Activated naive CD4-positive, alpha-beta T cell treated with anti-CD3 and anti-CD28 coated beads for 36 hours (primary cell): ENCODE measurements around the gene ITGB2. TPM values are rescaled to one million over a fixed set of nuclear protein-coding genes. Genes with fewer than 3 reads are reported as not detected.

Experiments
- CTCF ChIA-PET: fragments of 350-600 bp; sonication (Branson Sonifier 250); formaldehyde crosslinking; loops from one replicate; lab custom pipeline; 2021; ENCODE audit warnings: antibody characterized with exemption; lab: Charles Lee
- DNase-seq: peaks from one replicate; pipeline ENCODE4 v3.0.0-alpha.2; 2020
- H3K27ac Mint-ChIP-seq: one replicate; pipeline ENCODE4 v1.8.0; 2021; ENCODE audit warnings: mild to moderate bottlenecking, mixed read lengths
- H3K27me3 Mint-ChIP-seq: one replicate; pipeline ENCODE4 v1.8.0; 2021; ENCODE audit warnings: low read depth, mixed read lengths
- H3K36me3 Mint-ChIP-seq: one replicate; pipeline ENCODE4 v1.8.0; 2021; ENCODE audit warnings: low read depth, mixed read lengths
- H3K4me1 Mint-ChIP-seq: one replicate; pipeline ENCODE4 v1.8.0; 2021; ENCODE audit warnings: low read depth, mixed read lengths
- H3K4me3 Mint-ChIP-seq: one replicate; pipeline ENCODE4 v1.8.0; 2021; ENCODE audit warnings: mild to moderate bottlenecking, moderate library complexity, mixed read lengths
- H3K9me3 Mint-ChIP-seq: one replicate; pipeline ENCODE4 v1.8.0; 2021; ENCODE audit warnings: mixed read lengths
- intact Hi-C: fragments of 100-400 bp; cut with micrococcal nuclease; formaldehyde crosslinking; loops from one replicate; pipeline ENCODE4 v1.15.1; 2023
- total RNA-seq, 2 experiments: library from RNA; stranded (reverse); gene quantifications; one replicate each; pipeline ENCODE4 v1.2.3, GENCODE V29; 2021

ITGB2 gene
- total RNA-seq, 2 experiments from 2014 or later = 182 to 185 TPM

GRCh38 chr21:44895859-44896258 is 24.8 kb downstream of the ITGB2 start:
- intact Hi-C loops = no loop called here
- CTCF ChIA-PET = interaction anchor here (0.7 to 4.9 kb wide), 4 partner anchors 38 to 241 kb away, joined by 3 to 43 read pairs (median 4); no protein-coding TSS in a partner anchor
- Mint-ChIP-seq H3K27me3 (no peaks in the 10 kb centered on the region), H3K4me1 (peaks cover 7% of the 10 kb centered on the region), H3K4me3 (no peak overlapping the region), H3K9me3 (no peaks in the 10 kb centered on the region), H3K36me3 (peaks cover 23% of the 10 kb centered on the region), H3K27ac (peak overlapping the region; percentile 56)
- DNase-seq = no peak

- H3K4me1 Mint-ChIP-seq = peaks cover 7% of the 10 kb centered on the region
- CTCF ChIA-PET = interaction anchor here (1.2 to 4.9 kb wide), 10 partner anchors 14 to 94 kb away, joined by 3 to 43 read pairs (median 8); no protein-coding TSS in a partner anchor
- H3K27ac Mint-ChIP-seq = no peak overlapping the region
- no peak overlapping the region for H3K4me3 Mint-ChIP-seq
- DNase-seq = no peak
- peaks cover 22% of the 10 kb centered on the region for H3K36me3 Mint-ChIP-seq
- intact Hi-C loops = no loop called here
- H3K9me3 Mint-ChIP-seq = no peaks in the 10 kb centered on the region
- H3K27me3 Mint-ChIP-seq = no peaks in the 10 kb centered on the region
These were observed 25.9 kb downstream of the ITGB2 start for GRCh38 chr21:44894687-44895302.

GRCh38 chr21:44893948-44894656 is 26.6 kb downstream of the ITGB2 start:
- Mint-ChIP-seq H3K27me3 (no peaks in the 10 kb centered on the region), H3K4me1 (peaks cover 7% of the 10 kb centered on the region), H3K36me3 (peaks cover 18% of the 10 kb centered on the region), H3K4me3 (no peak overlapping the region), H3K27ac (peak overlapping the region; percentile 75), H3K9me3 (no peaks in the 10 kb centered on the region)
- intact Hi-C loops = no loop called here
- CTCF ChIA-PET = interaction anchor here (1.2 to 4.9 kb wide), 11 partner anchors 13 to 93 kb away, joined by 3 to 43 read pairs (median 7); no protein-coding TSS in a partner anchor
- no peak for DNase-seq

- H3K36me3 Mint-ChIP-seq = peaks cover 13% of the 10 kb centered on the region
- H3K27ac Mint-ChIP-seq = peak overlapping the region; percentile 75
- no peaks in the 10 kb centered on the region for H3K9me3 Mint-ChIP-seq
- peaks cover 7% of the 10 kb centered on the region for H3K4me1 Mint-ChIP-seq
- no peaks in the 10 kb centered on the region for H3K27me3 Mint-ChIP-seq
- CTCF ChIA-PET = interaction anchor here (1.0 to 4.9 kb wide), 7 partner anchors 13 to 40 kb away, joined by 3 to 43 read pairs (median 7); no protein-coding TSS in a partner anchor
- no peak for DNase-seq
- intact Hi-C loops = no loop called here
- no peak overlapping the region for H3K4me3 Mint-ChIP-seq
These were observed 27.5 kb downstream of the ITGB2 start for GRCh38 chr21:44893278-44893556.

GRCh38 chr21:44892536-44893277 is 28.0 kb downstream of the ITGB2 start:
- Mint-ChIP-seq H3K4me1 (peaks cover 7% of the 10 kb centered on the region), H3K4me3 (no peak overlapping the region), H3K27me3 (no peaks in the 10 kb centered on the region), H3K9me3 (no peaks in the 10 kb centered on the region), H3K27ac (peak overlapping the region; percentile 75), H3K36me3 (peaks cover 9% of the 10 kb centered on the region)
- CTCF ChIA-PET = interaction anchor here (0.6 to 4.9 kb wide), 11 partner anchors 12 to 1636 kb away, joined by 3 to 43 read pairs (median 4); no protein-coding TSS in a partner anchor
- intact Hi-C loops = loop anchor here (1.0 kb wide), 2 partner anchors 20 to 40 kb away; no protein-coding TSS in a partner anchor
- peak; percentile 85 for DNase-seq

- intact Hi-C loops = loop anchor here (1.0 kb wide), 2 partner anchors 20 to 40 kb away; no protein-coding TSS in a partner anchor
- Mint-ChIP-seq H3K4me1 (peaks cover 7% of the 10 kb centered on the region), H3K27ac (peak overlapping the region; percentile 24), H3K27me3 (no peaks in the 10 kb centered on the region), H3K36me3 (peaks cover 6% of the 10 kb centered on the region), H3K9me3 (no peaks in the 10 kb centered on the region), H3K4me3 (no peak overlapping the region)
- no peak for DNase-seq
- CTCF ChIA-PET = interaction anchor here (0.6 to 4.9 kb wide), 7 partner anchors 12 to 1637 kb away, joined by 3 to 43 read pairs (median 5); no protein-coding TSS in a partner anchor
These were observed 28.6 kb downstream of the ITGB2 start for GRCh38 chr21:44892095-44892494.

- Mint-ChIP-seq H3K36me3 (peaks cover 6% of the 10 kb centered on the region), H3K4me1 (peaks cover 7% of the 10 kb centered on the region), H3K27ac (no peak overlapping the region), H3K9me3 (no peaks in the 10 kb centered on the region), H3K4me3 (no peak overlapping the region), H3K27me3 (no peaks in the 10 kb centered on the region)
- intact Hi-C loops = loop anchor here (1.0 kb wide), 2 partner anchors 21 to 41 kb away; no protein-coding TSS in a partner anchor
- no peak for DNase-seq
- CTCF ChIA-PET = interaction anchor here (1.3 to 4.9 kb wide), 3 partner anchors 11 to 42 kb away, joined by 4 to 43 read pairs (median 20); no protein-coding TSS in a partner anchor
These were observed 29.1 kb downstream of the ITGB2 start for GRCh38 chr21:44891631-44892031.

- H3K27ac Mint-ChIP-seq = no peak overlapping the region
- intact Hi-C loops = no loop called here
- H3K9me3 Mint-ChIP-seq = no peaks in the 10 kb centered on the region
- no peaks in the 10 kb centered on the region for H3K27me3 Mint-ChIP-seq
- H3K4me1 Mint-ChIP-seq = peaks cover 7% of the 10 kb centered on the region
- DNase-seq = no peak
- H3K4me3 Mint-ChIP-seq = no peak overlapping the region
- peaks cover 6% of the 10 kb centered on the region for H3K36me3 Mint-ChIP-seq
- CTCF ChIA-PET = interaction anchor here (0.6 to 4.9 kb wide), 2 partner anchors 31 to 43 kb away, joined by 3 to 43 read pairs; no protein-coding TSS in a partner anchor
These were observed 29.6 kb downstream of the ITGB2 start for GRCh38 chr21:44890961-44891541.

GRCh38 chr21:44890338-44890931 is 30.3 kb downstream of the ITGB2 start:
- no peak overlapping the region for H3K4me3 Mint-ChIP-seq
- no peaks in the 10 kb centered on the region for H3K9me3 Mint-ChIP-seq
- CTCF ChIA-PET = interaction anchor here (0.6 kb wide), 1 partner anchor 31 kb away, joined by 3 read pairs; no protein-coding TSS in a partner anchor
- peaks cover 8% of the 10 kb centered on the region for H3K36me3 Mint-ChIP-seq
- DNase-seq = no peak
- H3K27me3 Mint-ChIP-seq = no peaks in the 10 kb centered on the region
- peaks cover 7% of the 10 kb centered on the region for H3K4me1 Mint-ChIP-seq
- intact Hi-C loops = no loop called here
- no peak overlapping the region for H3K27ac Mint-ChIP-seq

GRCh38 chr21:44889625-44890337 is 30.9 kb downstream of the ITGB2 start:
- peaks cover 8% of the 10 kb centered on the region for H3K36me3 Mint-ChIP-seq
- H3K27me3 Mint-ChIP-seq = no peaks in the 10 kb centered on the region
- H3K4me1 Mint-ChIP-seq = peaks cover 7% of the 10 kb centered on the region
- CTCF ChIA-PET = no interaction called here
- intact Hi-C loops = no loop called here
- no peaks in the 10 kb centered on the region for H3K9me3 Mint-ChIP-seq
- H3K4me3 Mint-ChIP-seq = no peak overlapping the region
- H3K27ac Mint-ChIP-seq = no peak overlapping the region
- DNase-seq = no peak
